GOT3 (cell line): ENCODE measurements around the gene PSIP1.
"Not testable (repeated sequence)": the region's sequence is repeated elsewhere in the genome, so short reads cannot be mapped to it uniquely, and the experiment has no call there.

Experiments
- DNase-seq: peaks from one replicate; lab custom pipeline; 2025; ENCODE audit warnings: mixed read lengths; lab: John Stamatoyannopoulos, UW

PSIP1 gene

DNA sequence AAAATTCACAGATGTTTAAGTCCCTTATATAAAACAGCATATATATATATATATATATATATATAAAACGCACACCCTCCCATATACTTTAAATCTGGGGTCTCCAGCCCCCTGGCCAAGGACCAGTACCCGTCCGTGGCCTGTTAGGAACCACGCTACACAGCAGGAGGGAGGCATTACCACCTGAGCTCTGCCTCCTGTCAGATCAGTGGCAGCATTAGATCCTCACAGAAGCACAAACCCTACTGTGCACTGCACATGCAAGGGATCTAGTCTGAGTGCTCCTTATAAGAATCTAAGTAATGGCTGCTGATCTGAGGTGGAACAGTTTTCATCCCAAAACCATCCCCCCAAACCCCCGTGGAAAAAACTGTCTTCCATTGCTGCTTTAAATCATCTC is 9.0 kb downstream of the PSIP1 start:
- DNase-seq = no peak

DNA sequence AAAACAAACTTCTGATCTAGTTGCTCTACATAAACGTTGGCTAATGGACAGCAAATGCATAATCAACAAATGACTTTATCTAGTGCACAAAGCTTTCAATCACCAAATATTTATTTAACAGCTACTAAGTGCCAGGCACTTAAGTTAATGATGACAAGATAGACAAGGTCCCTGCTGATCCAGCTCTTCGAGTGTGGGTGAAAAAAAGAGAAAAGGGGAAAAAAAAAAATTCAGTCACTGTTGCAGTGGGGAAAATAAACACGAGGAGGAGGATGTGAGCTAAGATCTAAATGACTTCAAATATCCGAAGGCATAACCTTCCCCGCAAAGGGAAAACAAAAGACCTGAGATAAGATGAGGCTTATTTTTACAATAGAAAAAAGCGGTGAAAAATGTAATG is 9.6 kb downstream of the PSIP1 start:
- no peak for DNase-seq

DNA sequence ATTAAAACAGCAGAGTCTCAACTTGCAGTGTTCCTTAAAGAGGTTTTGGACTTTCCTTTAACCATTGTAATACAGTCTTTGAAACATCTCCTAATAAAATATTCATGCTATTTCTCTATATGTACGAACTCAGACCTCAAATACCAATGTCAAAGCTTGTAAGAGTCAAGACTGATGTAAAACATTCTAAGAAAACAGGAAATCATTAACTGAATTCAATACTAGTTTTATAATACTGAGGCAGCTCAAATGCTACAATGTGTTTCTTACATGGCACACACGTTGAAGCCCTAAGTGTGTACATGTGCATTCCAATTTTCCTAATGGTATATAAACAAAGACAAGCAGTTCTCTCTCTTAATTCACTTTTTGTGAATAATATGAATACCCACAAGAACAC is 11.6 kb downstream of the PSIP1 start:
- DNase-seq = no peak

DNA sequence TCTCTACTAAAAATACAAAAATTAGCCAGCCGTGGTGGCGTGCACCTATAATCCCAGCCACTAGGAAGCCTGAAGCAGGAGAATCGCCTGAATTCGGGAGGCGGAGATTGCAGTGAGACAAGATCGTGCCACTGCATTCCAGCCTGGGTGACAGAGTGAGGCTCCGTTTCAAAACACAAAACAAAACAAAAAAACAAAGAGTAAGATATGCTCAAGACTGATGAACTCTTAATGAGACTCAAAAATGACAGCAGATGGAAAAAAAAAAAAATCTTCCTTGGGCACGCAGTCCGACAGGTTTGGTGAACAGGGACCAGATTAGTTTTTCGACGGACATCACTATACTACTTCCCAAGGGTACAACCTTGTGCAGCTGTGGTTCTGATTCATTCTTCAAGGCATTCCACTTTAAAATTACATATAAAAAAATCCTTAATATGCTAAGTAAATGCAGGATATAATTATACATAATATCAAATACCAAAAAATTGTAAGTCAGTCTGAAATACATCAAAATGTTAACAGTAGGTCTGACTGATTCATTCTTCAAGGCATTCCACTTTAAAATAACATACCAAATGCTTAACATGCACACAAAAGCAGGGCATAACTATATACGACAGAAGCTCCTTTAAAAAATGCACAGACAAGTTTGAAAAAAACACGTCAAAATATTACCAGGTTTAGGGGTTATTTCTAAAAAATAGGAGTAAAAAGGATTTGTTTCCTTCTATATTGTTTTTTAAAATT is 12.3 kb downstream of the PSIP1 start:
- no peak for DNase-seq

DNA sequence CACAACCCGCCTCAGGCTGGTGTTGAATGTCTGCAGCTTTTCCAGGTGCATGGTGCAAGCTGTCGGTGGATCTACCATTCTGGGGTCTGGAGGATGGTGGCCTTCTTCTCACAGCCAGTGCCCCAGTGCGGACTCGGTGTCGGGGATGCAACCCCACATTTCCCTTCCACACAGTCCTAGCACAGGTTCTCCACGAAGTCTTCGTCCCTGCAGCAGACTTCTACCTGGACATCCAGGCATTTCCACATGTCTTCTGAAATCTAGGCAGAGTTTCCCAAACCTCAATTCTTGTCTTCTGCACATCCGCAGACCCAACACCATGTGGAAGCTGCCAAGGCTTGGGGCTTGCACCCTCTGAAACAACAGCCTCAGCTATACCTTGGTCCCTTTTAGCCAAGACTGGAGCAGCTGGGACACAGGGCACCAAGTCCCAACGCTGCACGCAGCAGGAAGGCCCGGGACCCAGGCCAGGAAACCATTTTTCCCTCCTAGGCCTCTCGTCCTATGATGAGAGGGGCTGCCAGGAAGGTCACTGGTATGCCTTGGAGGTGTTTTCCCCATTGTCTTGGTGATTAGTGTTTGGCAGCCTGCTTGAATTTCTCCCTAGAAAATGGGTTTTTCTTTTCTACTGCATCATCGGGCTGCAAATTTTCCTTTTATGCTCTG is 18.2 kb downstream of the PSIP1 start:
- no peak for DNase-seq

DNA sequence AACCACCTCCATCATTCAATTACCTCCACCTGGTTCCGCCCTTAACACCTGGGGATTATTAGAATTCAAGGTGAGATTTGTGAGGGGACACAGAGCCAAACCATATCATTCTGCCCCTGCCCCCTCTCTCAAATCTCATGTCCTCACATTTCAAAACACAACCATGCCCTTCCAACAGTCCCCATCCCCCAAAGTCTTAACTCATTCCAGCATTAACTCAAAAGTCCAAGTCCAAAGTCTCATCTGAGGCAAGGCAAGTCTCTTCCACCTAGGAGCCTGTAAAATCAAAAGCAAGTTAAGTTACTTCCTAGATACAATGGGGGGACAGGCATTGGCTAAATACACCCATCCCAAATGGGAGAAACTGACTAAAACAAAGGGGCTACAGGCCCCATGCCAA is 18.8 kb downstream of the PSIP1 start:
- DNase-seq = no peak

DNA sequence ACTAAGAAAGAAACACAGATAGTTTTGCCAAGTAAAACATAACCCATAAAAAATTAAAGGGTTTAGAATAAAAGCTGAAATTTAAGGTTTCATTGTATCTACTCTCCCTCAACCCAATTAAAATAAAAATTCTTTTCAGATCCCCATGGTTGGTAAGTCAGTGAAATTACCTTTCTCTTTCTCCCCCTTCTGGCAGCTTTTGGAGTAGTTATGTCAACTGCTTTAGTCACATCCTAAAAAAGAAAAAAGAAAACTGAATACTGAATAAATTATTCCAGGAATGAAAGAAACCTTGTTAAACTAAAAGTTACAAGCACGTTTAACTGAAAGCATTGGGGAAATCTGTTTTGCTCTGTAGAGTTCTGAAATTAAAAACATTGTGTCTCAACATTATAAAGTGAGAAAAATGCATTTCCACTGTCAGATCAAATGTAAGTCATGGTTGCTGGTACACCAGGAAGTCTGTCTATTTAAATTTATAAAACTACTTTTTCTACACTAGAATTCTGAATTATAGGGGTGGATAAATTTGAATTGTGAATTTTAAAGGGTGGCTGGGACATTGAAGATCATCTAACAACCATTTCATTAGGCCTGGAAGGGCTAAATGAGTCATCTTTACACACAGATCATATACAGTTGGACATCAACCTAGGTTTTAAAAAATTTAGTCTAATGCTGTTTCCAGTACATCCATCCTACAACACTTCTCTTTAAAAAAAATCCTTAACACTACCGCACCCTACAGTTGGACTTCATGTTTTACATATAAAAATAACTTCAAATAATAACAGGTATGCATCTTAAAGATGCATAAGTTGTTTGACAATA is 24.7 kb downstream of the PSIP1 start:
- DNase-seq = no peak

DNA sequence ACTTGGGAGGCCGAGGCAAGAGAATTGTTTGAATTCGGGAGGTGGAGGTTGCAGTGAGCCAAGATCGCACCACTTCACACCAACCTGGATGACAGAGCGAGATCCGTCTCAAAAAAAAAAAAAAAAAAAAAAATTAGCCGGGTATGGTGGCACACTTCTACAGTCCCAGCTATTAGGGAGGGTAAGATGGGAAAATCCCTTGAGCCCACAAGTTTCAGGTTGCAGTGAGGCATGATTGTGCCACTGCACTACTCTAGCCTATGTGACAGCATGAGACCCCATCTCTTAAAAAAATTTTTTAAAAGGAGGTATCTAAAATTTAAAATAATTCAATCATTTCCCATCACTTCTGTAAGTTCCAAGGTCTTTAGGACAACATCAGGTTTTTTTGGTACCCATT is 26.0 kb downstream of the PSIP1 start:
- DNase-seq = no peak

DNA sequence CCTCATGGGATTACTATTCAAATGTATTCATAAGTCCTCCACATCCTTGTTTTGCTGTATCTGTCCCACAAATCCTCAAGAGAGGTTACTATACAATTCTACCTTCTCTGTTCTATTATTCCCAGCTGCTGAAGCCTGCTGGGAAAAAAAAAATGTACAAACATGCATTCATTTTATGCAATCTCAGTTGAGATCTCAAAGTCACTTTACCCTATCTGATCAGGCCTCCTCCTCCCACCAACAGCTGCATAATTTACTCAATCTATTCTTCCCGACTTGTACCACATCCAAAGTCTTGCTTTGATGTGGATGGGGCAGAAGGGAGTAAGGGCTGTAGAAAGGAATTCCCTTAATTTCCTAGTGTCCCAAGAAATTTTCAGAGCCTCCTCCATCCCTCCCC is 28.6 kb downstream of the PSIP1 start:
- DNase-seq = no peak

DNA sequence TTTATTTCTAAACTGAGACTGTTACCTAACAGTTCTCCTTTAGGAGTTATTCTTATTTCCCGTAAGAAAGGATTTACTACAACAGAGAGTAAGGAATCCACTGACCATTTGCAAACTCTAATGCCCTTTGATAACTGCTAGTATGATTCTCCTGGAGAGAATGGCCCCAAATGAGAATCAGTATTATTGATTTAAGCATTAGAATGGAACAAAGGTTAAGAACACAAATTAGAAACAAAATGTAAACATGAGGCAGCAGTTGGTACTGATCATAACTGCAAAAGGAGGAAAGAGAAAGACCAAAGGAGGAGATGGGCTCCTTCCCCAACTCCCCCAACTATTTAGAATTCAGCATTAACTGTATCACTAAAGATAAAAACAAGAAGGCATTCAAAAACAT is 30.7 kb downstream of the PSIP1 start:
- DNase-seq = no peak

DNA sequence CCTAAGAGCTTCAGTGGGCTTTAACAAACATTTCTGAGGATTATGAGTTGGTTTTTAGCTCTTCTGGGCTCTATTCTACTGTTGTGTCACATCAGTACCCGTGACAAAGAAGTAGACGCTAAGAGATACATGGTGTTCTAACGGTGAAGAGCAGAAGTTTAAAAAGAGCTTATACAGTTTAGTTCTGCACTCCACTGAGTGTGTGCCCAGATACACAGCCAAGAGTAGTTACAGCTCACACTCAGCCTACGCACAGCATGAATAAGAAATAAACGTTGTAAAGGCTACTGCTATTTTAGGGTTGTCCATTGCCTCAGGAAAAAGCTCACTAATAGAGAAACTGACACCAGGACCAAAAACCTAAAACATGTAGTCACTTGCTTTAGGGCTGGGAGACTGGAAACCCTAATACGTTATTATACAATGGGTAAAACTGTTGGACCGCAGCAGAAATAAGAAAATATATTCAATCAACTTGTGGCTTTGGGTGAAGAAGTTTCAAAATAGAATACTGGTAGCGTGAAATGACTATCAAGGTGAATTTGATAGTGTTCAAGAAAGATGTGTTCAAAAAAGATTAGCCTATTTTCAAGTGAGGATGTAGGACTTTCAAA is 34.7 kb downstream of the PSIP1 start:
- DNase-seq = no peak

DNA sequence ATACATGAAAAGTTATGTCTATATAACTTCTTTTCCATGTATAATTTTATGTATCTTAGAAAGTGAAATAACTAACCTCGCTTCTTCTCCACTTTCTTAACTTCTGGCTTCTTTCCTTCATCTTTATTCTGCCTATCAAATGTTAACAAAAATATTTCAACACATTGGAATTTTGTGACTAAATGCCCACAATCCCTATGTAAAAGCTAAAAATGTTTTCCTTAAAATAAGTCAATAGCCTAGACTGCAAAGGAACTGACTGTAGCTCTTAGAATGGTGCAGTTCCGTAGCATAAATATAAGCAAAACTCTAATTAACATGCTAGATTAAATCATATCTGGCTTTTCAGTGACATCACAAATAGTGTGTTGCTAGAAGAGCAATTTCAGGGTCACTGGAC is 40.9 kb downstream of the PSIP1 start:
- DNase-seq = no peak

DNA sequence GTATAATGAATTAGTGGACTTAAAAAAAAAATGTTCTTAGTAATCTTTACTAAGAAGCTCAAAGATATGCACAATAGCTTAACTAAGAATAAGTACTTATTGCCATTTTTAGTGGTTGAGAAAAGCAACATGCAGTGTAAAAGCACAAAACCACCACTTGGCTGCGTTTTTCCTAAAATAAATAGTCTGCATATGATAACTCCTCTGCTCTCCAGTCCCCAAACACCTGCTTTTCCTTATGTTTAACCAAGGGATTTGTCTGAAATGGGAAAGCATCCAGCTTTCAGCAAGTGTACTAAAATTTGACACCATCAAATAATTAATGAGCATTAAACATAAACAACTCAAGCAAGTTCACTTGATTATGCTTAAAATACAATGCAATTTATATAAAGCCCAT is 41.4 kb downstream of the PSIP1 start:
- DNase-seq = no peak

DNA sequence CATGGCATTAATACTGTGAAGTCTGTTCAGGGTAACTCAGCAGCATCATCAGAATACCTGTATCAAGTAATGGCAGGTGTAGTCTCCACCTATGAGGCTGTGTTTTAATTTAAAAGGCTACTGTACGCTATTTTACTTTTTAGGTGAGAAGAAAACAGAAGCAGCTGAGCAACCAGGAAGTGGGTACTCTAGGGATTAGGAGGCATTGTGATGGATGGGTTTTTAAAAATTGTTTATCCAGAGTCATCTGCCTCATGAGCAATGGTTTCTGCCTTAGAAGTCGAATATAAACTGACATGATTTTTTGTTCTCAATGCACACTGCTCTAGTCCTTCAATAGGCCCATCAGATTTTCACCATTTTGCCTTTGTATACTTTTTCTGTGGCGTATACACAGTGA is 42.6 kb downstream of the PSIP1 start:
- no peak for DNase-seq

DNA sequence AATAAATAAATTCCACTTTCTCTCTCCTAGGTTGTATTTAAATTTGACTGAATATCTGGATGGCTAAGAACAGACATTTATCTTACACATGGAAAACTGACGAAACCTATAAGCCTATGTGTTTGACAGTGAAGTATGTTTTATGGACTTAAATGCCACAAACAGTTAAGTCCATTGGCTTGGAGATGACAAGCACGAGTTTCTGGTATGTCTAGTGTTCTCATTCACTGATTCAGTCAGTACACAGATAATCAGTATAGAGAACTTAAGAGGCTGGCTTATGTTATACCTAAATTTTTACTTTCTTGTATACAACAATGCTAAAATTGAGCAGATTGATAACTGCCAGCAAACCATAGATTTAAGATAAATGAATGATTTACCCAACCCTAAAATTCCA is 49.2 kb downstream of the PSIP1 start:
- no peak for DNase-seq

DNA sequence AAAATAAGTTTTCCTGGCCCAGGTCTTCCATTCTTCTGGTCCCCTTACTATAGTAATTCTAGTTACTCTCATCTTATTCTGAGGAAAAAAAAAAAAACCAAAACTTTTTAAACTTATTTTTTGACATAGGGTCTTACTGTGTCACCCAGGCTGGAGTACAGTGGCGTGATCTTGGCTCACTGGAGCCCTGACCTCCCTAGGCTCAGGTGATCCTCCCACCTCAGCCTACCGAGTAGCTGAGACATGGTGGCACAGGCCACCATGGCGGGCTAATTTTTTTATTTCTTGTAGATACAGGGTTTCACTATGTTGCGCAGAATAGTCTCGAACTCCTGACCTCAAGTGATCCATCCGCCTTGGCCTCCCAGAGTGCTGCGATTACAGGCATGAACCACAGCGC is 49.7 kb downstream of the PSIP1 start:
- DNase-seq = no peak

DNA sequence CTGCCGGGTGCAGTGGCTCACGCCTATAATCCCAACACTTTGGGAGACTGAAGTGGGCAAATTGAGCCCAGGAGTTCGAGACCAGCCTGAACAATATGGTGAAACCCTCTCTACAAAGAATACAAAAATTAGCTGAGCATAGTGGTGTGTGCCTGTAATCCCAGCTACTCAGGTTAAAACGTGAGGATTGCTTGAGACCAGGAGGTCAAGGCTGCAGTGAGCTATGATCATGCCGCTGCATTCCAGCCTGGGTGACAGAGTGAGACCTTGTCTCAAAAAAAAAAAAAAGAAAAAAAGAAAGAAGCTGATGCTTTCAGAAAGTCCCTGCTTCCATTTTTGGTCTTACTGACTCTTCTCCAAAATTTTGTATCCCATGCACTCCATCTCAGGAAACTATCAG is 56.8 kb downstream of the PSIP1 start:
- DNase-seq = no peak

DNA sequence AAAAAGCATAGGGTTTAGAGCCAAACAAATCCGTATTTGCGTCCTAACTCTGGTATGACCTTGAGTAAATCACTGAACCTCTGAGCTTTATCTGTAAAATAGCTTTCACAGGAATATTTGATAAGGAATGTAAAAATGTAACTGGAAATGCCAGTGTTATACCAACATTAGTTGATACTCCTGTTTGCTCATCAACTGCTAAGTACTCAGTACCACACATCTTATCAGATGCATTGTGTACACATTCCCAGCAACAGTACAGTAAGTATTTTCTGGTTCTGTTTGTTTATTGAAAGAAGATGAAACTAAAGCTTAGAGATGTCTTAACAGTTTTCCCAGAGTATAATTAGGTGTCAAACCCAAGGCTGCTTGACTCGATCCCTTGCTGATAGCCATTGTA is 66.6 kb downstream of the PSIP1 start:
- DNase-seq = no peak

DNA sequence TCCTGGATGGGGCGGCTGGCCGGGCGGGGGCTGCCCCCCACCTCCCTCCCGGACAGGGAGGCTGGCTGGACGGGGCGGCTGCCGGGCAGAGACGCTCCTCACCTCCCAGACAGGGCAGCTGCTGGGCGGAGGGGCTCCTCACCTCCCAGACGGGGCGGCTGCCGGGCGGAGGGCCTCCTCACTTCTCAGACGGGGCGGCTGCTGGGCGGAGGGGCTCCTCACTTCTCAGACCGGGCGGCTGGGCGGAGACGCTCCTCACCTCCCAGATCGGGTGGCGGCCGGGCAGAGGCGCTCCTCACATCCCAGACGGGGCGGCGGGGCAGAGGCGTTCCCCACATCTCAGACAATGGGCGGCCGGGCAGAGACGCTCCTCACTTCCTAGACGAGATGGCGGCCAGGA is 68.5 kb downstream of the PSIP1 start:
- not testable (repeated sequence) for DNase-seq

DNA sequence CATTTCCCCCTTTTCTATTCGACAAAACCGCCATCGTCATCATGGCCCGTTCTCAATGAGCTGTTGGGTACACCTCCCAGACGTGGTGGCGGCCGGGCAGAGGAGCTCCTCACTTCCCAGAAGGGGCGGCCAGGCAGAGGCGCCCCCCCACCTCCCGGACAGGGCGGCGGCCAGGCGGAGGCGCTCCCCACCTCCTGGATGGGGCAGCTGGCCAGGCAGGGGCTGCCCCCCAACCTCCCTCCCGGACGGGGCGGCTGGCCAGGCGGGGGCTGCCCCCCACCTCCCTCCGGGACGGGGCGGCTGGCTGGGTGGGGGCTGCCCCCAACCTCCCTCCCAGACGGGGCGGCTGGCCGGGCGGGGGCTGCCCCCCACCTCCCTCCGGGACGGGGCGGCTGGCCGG is 68.9 kb downstream of the PSIP1 start:
- DNase-seq = not testable (repeated sequence)

DNA sequence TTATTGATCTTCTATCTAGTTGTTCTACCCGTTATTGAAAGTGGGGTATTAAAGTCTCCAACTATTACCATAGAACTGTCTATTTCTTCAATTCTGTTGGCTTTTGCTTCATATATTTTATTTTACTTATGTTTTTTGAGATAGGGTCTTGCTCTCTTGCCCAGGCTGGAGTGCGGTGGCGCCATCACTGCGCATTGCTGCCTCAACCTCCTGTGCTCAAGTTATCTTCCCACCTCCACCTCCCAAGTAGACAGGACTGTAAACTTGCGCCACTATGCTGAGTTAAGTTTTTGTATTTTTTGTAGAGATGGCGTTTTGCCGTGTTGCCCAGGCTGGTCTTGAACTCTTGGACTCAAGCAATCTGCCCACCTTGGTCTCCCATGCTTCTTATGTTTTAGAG is 71.9 kb downstream of the PSIP1 start:
- DNase-seq = no peak

DNA sequence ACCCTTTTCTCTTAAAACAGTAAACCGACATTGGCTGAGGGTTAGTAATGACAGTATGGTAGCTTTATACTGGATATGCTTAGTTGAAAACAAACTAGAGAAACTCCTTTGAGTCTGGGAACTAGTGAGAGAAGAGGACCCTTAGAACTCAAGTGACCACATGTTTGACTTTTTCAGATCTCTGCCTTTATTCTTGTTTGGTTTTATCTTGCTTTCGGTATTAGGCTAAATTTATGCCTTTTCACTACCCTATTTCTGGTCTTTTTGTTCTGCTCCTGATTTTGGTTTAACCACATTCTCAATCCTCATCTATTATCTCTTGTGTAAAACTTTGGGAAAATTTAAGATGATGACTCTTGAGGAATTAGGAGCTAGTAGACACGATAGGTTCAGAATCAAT is 77.1 kb downstream of the PSIP1 start:
- no peak for DNase-seq

DNA sequence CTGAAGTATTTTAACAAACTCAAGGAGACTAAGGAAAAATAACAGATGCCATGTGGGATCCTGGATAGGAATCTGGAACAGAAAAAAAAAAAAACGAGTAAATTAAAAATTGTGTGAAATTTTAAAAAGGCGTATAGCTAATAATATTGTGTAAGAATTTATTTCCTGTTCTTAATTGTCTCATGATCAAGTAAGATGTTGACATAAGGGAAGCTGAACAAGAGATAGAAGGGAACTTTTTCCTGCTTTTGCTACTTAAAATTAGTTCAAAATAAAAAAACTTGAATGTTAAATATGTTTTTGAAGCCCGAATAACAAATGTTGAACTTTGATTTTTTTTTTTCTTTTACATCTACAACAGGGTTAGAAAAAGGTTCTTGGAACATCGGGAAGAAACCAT is 77.6 kb downstream of the PSIP1 start:
- DNase-seq = no peak
